GM18520 (cell line): ENCODE measurements around the gene EHD2.
"Not testable (repeated sequence)": the region's sequence is repeated elsewhere in the genome, so short reads cannot be mapped to it uniquely, and the experiment has no call there.

ENCODE experiments used
- ATAC-seq: cut with Tn5 transposase; IDR thresholded peaks from one replicate; pipeline ENCODE4 v1.9.1; 2021; ENCODE audit not compliant: unreplicated experiment

The EHD2 gene, protein sequence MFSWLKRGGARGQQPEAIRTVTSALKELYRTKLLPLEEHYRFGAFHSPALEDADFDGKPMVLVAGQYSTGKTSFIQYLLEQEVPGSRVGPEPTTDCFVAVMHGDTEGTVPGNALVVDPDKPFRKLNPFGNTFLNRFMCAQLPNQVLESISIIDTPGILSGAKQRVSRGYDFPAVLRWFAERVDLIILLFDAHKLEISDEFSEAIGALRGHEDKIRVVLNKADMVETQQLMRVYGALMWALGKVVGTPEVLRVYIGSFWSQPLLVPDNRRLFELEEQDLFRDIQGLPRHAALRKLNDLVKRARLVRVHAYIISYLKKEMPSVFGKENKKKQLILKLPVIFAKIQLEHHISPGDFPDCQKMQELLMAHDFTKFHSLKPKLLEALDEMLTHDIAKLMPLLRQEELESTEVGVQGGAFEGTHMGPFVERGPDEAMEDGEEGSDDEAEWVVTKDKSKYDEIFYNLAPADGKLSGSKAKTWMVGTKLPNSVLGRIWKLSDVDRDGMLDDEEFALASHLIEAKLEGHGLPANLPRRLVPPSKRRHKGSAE

DNA sequence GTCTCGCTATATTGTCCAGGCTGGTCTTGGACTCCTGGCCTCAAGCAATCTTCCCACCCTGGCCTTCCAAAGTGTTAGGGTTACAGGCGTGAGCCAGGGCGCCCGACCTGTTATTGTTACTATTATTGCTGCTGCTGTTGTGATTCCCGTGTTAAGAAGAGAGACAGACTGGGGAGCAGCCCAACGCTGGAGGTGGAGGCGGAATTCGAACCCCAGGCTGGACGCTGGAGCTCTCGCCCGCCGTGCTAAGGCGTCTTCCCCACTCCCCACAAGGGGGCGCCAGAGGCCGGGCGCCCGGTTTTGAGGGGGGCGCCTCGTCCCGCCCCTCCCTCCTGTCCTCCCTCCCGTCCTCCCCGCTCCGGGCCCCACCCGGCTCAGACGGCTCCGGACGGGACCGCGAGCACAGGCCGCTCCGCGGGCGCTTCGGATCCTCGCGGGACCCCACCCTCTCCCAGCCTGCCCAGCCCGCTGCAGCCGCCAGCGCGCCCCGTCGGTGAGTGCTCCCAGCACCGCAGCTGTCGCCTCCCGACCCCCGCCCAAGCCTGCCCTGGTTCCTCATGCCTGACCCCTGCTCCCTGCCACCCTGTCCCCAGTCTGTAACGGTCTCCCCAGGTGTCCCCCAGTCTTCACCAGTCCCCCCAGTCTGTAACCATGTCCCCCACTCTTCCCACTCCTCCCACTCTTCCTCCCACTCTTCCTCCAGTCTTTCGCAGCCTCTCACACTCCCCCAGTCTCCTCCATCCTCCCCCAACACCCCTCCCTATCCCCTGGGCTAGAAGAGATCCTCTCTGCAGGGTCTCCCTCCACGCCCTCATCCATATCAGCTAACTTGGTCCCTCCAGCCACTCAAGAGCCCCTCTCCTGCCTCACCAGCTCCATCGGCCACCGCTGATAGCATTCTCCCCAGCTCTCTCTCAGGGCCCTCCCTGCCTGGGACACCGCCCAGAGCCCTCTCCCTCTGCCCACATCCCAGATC lies at the start of gene EHD2:
Gene EHD2 (plus strand): TSS at position 377 of the 976 bp plus-strand sequence. CDS start 3,191 bp downstream, outside the sequence.
- no peak for ATAC-seq

DNA sequence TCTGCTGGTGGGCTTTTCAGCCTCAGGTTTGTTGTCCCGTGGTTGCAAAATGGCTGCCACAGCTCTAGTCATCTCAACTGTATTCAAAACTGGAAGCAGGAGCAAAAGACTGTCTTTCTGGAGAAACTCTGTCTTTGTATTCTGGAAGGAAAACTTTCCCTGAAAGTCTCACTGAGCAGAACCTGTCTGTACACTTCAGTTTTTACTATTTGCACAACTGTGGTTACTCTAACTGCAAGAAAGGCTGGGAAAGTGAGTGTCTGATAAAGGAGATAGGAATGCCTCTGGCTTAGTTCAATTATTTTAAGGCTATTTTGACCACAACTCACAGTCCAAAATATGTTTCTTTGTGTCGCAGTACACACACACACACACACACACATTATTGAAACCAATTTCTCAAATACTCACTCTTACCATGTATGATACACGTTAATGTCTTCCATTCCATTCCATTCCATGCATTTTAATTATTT lies 49.7 kb upstream of the EHD2 start:
- no peak for ATAC-seq

DNA sequence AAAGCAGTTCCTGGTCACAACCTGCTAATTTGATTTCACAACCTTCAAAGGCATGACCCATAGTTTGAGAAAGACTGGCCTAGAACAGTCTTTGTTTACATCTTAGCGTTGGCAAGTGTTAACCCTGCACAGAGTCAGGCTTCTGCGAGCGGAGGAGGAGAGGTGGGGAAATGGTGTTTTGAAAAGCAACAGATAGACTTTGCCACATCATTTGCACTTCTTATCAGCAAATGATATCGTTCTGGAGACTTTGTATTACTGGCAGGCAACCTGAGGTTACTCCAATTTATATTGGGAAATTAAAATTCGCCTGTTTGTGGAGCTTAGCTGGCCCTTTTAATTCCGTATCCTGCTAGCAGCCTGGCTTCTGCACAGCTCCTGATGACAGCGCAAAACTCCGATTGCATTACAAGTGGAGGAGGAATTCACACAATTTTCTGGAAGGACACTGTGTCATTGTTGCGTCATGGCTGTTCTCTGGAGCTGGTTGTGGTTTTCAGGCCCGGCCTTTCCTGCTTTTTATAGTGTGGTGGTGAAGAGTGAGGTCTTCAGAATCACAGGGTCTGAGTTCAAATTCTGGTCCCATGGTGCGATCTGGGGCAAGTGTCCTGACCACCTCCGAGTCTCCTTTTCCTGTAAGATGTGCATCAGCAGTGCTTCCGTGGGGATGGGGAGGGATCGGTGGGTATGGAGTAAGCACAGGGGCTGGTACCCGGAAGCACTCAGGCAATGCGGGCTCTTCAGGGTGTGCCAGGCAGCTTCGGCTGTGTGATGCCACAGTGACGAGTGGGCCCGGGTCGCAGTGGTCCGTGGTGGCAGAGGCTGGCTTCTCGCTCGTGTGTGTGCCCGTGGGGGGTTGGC lies 49.1 kb upstream of the EHD2 start:
- ATAC-seq = no peak

DNA sequence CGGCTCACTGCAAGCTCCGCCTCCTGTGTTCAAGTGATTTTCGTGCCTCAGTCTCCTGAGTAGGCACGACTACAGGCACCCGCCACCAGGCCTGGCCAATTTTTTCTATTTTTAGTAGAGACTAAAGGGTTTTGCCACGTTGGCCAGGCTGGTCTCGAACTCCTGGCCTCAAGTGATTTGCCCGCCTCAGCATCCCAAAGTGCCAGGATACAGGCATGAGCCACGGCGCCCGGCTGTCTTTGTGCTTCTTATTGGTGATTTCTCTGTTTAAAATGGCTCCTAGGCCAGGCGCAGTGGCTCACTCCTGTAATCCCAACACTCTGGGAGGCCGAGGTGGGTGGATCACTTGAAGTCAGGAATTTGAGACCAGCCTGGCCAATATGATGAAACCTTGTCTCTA lies 44.7 kb upstream of the EHD2 start:
- not testable (repeated sequence) for ATAC-seq

DNA sequence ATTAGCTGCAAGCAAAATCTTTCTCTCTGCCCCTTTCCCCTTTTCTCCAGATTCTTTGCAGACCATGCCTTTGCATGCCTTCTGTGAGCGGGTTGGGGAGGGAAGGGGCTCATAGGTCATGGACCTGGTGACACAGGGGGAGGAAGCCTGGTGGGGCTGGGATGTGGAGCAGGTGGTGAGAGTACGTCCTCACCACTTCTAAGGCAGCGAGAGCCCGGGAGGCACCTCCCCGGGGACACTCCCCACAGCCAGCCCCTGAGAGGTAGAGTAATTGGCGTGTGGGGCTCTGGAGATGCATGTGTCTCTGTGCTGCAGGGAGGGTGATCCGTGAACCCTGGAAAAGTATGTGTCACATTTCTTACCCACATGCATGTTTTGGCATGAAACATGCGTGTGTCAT lies 42.5 kb upstream of the EHD2 start:
- no peak for ATAC-seq

DNA sequence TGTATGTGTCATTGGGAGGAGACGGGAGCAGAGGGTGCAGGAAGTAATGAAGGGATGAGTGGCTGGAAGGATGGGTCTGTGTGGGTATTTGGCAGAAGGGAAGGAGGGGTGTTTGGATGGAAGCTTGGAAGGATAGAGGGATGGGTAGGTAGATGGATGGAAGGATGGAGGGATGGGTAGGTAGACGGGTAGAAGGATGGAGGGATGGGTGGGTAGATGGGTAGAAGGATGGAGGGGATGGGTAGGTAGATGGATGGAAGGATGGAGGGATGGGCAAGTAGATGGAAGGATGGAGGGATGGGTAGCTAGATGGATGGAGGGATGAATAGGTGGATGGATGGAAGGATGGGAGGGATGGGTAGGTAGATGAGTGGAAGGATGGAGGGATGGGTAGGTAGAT lies 41.7 kb upstream of the EHD2 start:
- no peak for ATAC-seq

DNA sequence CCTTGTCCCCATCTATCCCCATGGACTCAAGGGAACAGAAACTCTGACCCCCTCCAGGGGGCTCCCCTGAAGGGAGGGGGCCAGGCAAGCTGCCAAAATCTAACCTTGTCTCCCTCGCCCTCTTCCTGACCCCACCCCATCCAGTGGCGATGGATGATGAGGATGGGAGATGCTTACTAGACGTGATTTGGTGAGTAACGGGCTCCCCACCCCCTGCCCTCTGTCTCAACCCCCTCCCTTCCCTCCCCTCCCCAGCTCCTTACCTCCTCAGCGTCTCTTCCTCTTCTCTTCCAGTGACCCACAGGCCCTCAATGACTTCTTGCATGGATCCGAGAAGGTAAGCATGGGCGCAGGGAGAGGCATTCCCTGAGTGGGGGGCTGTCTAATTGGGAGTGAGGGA lies 39.8 kb upstream of the EHD2 start:
- no peak for ATAC-seq

DNA sequence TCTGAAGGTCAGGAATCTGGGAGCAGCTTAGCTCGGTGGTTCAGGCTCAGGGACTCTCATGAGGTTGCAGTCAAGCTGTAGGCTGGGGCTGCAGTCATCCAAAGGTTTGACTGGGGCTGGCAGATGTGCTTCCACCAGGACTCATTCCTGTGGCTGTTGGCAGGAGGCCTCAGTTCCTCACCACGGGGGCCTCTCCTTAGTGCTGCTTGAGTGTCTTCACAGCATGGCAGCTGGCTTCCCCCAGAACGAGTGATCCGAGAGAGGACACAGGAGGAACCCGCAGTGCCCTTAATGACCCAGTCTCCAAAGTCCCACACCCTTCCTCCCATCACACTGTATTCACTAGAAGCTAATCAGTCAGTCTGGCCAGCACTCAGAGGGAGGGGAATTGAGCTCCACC lies 38.7 kb upstream of the EHD2 start:
- no peak for ATAC-seq

DNA sequence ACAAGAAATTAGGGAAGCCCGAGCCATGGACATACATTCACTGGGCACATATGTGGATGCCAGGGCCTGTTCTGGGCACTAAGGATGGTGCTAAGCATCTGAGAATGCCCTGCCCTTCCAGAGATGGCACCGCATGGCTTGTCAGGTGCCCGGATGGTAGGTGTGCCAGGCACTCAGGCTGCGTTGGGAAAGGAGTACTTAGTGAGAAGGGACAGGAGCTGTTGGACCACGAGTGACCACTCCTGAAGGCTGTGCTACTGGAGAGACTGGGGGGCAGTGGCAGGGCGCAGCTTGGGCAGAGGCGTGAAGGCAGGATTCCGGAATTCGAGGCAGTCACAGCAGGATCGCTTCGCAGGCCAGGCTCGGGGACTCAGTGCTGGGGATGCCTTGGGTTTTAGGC lies 38.0 kb upstream of the EHD2 start:
- no peak for ATAC-seq

DNA sequence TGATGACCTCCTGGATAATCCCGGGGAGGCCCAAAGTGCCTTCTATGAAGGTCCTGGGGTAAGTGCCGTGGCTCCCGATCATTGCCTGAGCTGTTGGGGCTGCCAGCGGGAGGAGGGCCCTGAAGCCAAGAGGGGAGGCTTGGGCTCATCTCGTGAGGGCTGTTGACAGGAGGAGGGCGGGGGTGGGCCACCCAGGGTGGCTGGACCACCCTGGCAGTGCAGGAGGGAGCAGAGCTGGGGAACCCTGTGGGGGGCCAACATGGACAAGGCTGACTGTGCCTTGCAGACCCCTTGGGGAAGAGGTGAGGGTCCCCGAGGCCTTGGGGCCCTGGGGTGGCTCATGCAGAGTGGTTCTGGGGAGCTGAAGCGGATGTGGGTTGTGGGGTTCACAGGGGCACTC lies 37.4 kb upstream of the EHD2 start:
- ATAC-seq = no peak

DNA sequence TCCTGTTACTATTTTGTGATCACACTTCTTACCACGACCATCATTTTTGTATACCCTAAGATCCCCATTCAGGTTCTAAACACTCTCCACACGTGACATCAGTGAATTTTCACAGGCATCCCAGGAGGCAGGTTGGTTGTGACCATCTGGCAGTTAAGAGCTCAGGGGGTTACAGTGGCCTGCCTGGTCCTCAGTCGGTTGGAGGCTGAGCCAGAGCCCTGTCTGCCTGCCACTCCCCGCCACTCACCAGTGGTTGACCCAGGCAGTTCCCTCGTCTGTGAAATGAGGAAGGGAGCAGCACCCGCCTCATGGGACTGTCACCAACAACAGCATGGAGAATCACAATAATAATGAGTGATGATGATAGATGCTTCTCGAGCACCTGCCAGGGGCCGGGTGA lies 36.4 kb upstream of the EHD2 start:
- no peak for ATAC-seq

DNA sequence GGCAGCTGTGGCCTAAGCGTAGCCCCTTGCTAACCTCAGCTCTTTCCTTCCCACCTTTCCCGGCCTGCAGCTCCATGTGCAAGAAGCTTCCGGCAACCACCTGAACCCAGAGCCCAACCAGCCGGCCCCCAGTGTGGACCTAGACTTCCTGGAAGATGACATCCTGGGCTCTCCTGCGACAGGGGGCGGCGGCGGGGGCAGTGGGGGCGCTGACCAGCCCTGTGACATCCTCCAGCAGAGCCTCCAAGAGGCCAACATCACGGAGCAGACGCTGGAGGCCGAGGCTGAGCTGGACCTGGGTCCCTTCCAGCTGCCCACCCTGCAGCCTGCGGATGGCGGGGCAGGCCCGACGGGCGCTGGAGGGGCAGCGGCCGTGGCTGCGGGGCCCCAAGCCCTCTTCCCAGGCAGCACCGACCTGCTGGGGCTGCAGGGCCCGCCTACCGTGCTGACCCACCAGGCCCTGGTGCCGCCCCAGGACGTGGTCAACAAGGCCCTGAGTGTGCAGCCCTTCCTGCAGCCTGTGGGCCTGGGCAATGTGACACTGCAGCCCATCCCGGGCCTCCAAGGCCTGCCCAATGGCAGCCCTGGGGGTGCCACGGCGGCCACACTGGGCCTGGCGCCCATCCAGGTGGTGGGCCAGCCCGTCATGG lies 33.8 kb upstream of the EHD2 start:
- no peak for ATAC-seq

DNA sequence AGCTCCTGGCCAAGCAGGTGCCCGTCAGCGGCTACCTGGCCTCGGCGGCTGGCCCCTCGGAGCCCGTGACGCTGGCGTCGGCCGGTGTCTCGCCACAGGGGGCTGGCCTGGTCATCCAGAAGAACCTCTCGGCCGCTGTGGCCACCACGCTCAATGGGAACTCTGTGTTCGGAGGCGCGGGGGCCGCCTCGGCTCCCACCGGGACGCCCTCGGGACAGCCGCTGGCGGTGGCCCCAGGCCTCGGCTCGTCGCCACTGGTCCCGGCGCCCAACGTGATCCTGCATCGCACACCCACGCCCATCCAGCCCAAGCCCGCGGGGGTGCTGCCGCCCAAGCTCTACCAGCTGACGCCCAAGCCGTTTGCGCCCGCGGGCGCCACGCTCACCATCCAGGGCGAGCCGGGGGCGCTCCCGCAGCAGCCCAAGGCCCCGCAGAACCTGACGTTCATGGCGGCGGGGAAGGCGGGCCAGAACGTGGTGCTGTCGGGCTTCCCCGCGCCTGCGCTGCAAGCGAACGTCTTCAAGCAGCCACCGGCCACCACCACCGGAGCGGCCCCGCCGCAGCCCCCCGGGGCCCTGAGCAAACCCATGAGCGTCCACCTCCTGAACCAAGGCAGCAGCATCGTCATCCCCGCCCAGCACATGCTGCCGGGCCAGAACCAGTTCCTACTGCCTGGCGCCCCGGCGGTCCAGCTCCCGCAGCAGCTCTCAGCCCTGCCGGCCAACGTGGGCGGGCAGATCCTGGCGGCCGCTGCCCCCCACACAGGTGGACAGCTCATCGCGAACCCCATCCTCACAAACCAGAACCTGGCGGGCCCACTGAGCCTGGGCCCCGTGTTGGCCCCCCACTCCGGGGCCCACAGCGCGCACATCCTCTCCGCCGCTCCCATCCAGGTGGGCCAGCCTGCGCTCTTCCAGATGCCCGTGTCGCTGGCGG lies 33.0 kb upstream of the EHD2 start:
- ATAC-seq = no peak

DNA sequence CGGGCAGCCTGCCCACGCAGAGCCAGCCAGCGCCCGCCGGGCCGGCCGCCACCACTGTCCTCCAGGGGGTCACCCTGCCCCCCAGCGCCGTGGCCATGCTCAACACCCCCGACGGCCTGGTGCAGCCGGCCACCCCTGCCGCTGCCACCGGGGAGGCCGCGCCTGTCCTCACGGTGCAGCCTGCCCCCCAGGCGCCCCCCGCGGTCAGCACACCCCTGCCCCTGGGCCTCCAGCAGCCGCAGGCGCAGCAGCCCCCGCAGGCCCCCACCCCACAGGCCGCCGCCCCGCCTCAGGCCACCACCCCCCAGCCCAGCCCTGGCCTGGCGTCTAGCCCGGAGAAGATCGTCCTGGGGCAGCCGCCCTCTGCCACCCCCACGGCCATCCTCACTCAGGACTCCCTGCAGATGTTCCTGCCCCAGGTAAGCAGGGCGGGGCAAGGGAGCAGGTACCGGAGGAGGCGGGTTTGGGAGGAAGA lies 32.3 kb upstream of the EHD2 start:
- ATAC-seq = no peak

DNA sequence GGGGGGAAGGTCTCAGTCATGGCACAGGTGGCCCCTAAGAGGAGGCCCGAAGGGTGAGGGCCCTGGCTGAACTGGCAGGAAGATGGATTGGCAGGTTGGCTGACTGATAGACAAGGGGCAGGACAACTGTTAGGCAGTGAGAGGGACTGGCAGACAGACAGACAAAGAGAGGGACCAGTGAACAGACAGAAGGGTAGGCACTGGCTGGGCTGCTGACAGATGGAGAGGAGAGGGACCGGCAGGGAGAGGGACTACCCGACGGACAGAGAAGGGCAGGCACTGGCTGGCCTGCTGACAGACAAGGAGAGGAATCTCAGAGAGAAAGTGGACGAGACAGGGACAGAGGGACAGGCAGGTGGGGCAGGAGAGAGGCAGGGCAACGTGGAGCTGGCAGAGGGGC lies 31.8 kb upstream of the EHD2 start:
- no peak for ATAC-seq

DNA sequence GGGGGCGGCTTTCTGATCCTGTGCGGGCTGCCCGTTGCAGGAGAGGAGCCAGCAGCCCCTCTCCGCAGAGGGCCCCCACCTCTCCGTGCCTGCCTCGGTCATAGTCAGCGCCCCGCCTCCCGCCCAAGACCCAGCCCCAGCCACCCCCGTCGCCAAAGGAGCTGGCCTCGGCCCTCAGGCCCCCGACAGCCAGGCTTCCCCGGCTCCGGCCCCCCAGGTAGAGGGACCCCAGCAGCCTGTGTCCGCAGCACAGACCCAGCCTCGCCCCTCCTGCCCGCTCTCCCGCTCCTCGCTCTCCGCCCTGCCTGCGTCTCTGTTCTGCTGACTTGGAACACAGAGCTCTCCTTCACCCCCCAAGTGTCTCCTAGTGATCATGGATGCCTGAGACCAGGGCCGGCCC lies 31.3 kb upstream of the EHD2 start:
- ATAC-seq = no peak

DNA sequence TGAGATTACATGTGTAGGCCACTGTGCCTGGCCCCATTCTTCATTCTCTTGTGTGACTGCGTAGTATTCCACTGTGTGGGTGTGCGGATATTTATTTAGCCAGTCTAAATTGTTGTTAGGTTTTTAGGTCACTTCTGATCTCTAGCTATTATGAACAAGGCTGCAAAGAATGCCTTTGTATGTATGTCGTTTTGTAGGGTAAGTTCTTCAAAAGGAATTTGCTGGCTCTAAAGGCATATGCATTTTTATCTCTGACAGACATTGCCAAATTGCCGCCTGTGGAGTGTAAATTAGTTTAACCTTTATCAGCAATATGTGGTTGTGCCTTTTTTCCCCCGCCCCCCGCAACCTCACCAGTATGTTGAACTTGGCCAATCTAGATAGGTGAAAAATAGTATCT lies 30.3 kb upstream of the EHD2 start:
- no peak for ATAC-seq

DNA sequence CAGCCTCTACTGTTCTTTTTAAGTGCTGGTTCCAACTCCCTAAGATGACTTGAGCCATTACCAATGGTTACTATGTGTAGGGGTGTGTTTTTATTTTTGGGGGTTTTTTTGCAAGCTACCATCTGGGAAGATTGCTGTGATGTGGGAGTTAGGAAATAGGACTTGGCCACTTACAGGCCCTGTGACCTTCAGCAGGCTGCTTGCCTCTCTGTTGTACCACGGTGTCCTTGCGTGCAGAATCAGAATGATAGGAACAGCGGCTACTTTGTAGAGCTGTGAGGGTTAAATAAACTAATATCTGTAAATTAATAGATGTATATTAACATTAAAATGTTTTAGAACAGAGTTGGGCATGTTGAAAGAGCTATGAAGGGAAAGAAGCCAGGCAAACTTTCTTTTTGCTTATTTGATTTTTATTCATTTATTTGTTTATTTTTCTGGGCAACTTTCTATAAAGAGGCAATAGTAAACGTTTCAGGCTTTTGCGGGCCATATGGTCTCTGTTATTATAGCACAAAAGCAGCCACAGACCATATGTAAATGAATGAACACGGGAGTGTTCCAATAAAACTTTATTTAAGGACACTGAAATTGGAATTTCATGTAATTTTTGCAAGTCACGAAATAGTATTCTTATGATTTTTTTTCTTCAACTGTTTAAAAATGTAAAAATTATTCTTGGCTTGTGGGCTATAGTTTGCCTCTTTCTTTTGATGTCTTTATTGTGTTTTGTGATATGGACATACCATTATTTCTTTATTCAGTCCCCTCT lies 26.4 kb upstream of the EHD2 start:
- no peak for ATAC-seq
